GM12878 (cell line): ENCODE measurements around the gene SATB1. TPM values are rescaled to one million over a fixed set of nuclear protein-coding genes. Genes with fewer than 3 reads are reported as not detected.

Experiments used
- ATAC-seq: fragments of 200-7000 bp; cut with Tn5 transposase; 3 replicates; pipeline ENCODE4 v1.9.1; 2020; ENCODE audit warnings: mild to moderate bottlenecking, moderate library complexity
- BruUV-seq: library from RNA; stranded (reverse); fragments of 400-500 nt; replicated peaks from 2 replicates; lab custom pipeline; 2021; lab: Mats Ljungman, UMichigan
- CTCF ChIA-PET: fragments of 300-600 bp; sonication (Branson Sonifier 250); formaldehyde crosslinking; extraction: SDS; loops from one replicate; lab custom pipeline; 2021; ENCODE audit warnings: inconsistent platforms; lab: Yijun Ruan, JAX
- POLR2A ChIA-PET: fragments of 350-600 bp; formaldehyde crosslinking; extraction: SDS; loops from one replicate; lab custom pipeline; 2021; ENCODE audit warnings: inconsistent platforms; lab: Charles Lee
- RAD21 ChIA-PET: fragments of 300-600 bp; sonication (Branson Sonifier 250); formaldehyde crosslinking; loops from one replicate; lab custom pipeline; 2023; ENCODE audit warnings: antibody characterized with exemption; ENCODE audit not compliant: unreplicated experiment; lab: Charles Lee
- SMC1A ChIA-PET: fragments of 300-600 bp; sonication (Branson Sonifier 250); formaldehyde crosslinking; loops from one replicate; lab custom pipeline; 2023; ENCODE audit not compliant: unreplicated experiment, uncharacterized antibody; lab: Charles Lee
- DNase-seq: peaks from one replicate; pipeline ENCODE4 v3.0.0-alpha.2; 2011; ENCODE audit warnings: low read depth, low spot score
- FAIRE-seq: peaks from 3 replicates; lab custom pipeline; 2011; peaks lifted over from hg19 to GRCh38; lab: Jason Lieb, UNC
- H2AFZ ChIP-seq: 2 replicates; pipeline ENCODE4 v1.6.0; 2011; ENCODE audit warnings: low read depth, low read length, control low read depth; ENCODE audit not compliant: control insufficient read depth
- H3K27ac ChIP-seq: 2 replicates; pipeline ENCODE4 v1.5.1; 2011; ENCODE audit warnings: control low read depth; ENCODE audit not compliant: control insufficient read depth, insufficient read depth
- H3K27me3 ChIP-seq, 2 experiments: replicated peaks in 1 of 2; 2 replicates each; pipeline versions ENCODE4 v1.6.0 to v1.6.1; 2011; ENCODE audit warnings: low read length in 1 of 2; ENCODE audit not compliant: control insufficient read depth in 2 of 2, insufficient read depth in 2 of 2
- H3K36me3 ChIP-seq, 2 experiments: 2 replicates each; pipeline ENCODE4 v1.5.1; 2011; ENCODE audit warnings: low read length in 1 of 2; ENCODE audit not compliant: control insufficient read depth in 2 of 2, insufficient read depth in 2 of 2
- H3K4me1 ChIP-seq: 2 replicates; pipeline ENCODE4 v1.6.1; 2011; ENCODE audit warnings: mild to moderate bottlenecking, low read length, moderate library complexity, mixed read lengths; ENCODE audit not compliant: control insufficient read depth, insufficient read depth
- H3K4me2 ChIP-seq: 2 replicates; pipeline ENCODE4 v1.6.0; 2011; ENCODE audit warnings: control low read depth; ENCODE audit not compliant: control insufficient read depth, insufficient read depth
- H3K4me3 ChIP-seq: fragments of 200-600 bp; sonication (generic); 2 replicates; pipeline ENCODE4 v1.5.1; 2016
- H3K79me2 ChIP-seq: 2 replicates; pipeline ENCODE4 v1.6.0; 2011; ENCODE audit warnings: low read length; ENCODE audit not compliant: control insufficient read depth, insufficient read depth
- H3K9ac ChIP-seq: 2 replicates; pipeline ENCODE4 v1.8.0; 2011; ENCODE audit warnings: low read length, control low read depth, mixed read lengths; ENCODE audit not compliant: control insufficient read depth, insufficient read depth
- H3K9me3 ChIP-seq: replicated peaks from 3 replicates; pipeline ENCODE4 v1.5.1; 2011; ENCODE audit warnings: mild to moderate bottlenecking, low read length; ENCODE audit not compliant: control insufficient read depth, insufficient read depth
- H4K20me1 ChIP-seq: 2 replicates; pipeline ENCODE4 v1.6.0; 2011; ENCODE audit not compliant: control insufficient read depth, insufficient read depth
- CBFB ChIP-seq: IDR thresholded peaks from 2 replicates; pipeline ENCODE4 v1.6.1; 2016; ENCODE audit warnings: antibody characterized with exemption, low read depth
- ETV6 ChIP-seq, 2 experiments: fragments of 450-650 bp in 1 of 2; IDR thresholded peaks in 1 of 2; conservative IDR thresholded peaks in 1 of 2; 2 replicates each; pipeline ENCODE4 v1.6.1; 2014; ENCODE audit warnings: antibody characterized with exemption in 1 of 2, borderline replicate concordance in 1 of 2, low read depth in 1 of 2, mild to moderate bottlenecking in 1 of 2, moderate library complexity in 1 of 2
- HCFC1 ChIP-seq: fragments of 150-350 bp; IDR thresholded peaks from 2 replicates; pipeline ENCODE4 v1.6.1; 2014; ENCODE audit warnings: low read length
- IKZF1 ChIP-seq: fragments of 450-650 bp; conservative IDR thresholded peaks from 2 replicates; pipeline ENCODE4 v1.6.1; 2017; ENCODE audit warnings: antibody characterized with exemption, mild to moderate bottlenecking
- MAX ChIP-seq: IDR thresholded peaks from 2 replicates; pipeline ENCODE4 v1.6.1; 2012; ENCODE audit warnings: low read depth, low read length, improper control_type of control experiment
- MYC ChIP-seq: IDR thresholded peaks from 2 replicates; pipeline ENCODE4 v1.6.1; 2011; ENCODE audit warnings: mild to moderate bottlenecking, low read length, moderate library complexity, inconsistent platforms; ENCODE audit not compliant: insufficient read depth, insufficient replicate concordance, insufficient read length, severe bottlenecking
- NFYA ChIP-seq: IDR thresholded peaks from 2 replicates; pipeline ENCODE4 v1.6.1; 2011; ENCODE audit warnings: low read depth, mild to moderate bottlenecking, low read length, improper control_type of control experiment, borderline replicate concordance
- PAX8 ChIP-seq: fragments of 450-650 bp; IDR thresholded peaks from 2 replicates; pipeline ENCODE4 v1.6.1; 2017; ENCODE audit warnings: mild to moderate bottlenecking, moderate library complexity
- POU2F2 ChIP-seq: IDR thresholded peaks from 3 replicates; pipeline ENCODE4 v1.6.1; 2011; ENCODE audit warnings: low read depth, mild to moderate bottlenecking, low read length, borderline replicate concordance
- RFX5 ChIP-seq: IDR thresholded peaks from 2 replicates; pipeline ENCODE4 v1.6.1; 2011; ENCODE audit warnings: low read depth, low read length, improper control_type of control experiment
- SKIL ChIP-seq: fragments of 450-650 bp; IDR thresholded peaks from 2 replicates; pipeline ENCODE4 v1.6.1; 2017; ENCODE audit warnings: mild to moderate bottlenecking, low read depth, inconsistent platforms; ENCODE audit not compliant: poor library complexity, severe bottlenecking
- ZBED1 ChIP-seq: IDR thresholded peaks from 2 replicates; pipeline ENCODE4 v1.6.1; 2016; ENCODE audit warnings: borderline replicate concordance
- ZNF24 ChIP-seq: fragments of 450-650 bp; IDR thresholded peaks from 2 replicates; pipeline ENCODE4 v1.6.1; 2017; ENCODE audit warnings: antibody characterized with exemption, mild to moderate bottlenecking
- in situ Hi-C: fragments of 300-500 bp; cut with MboI; formaldehyde crosslinking; loops from 9 replicates; pipeline ENCODE4 v1.14.3; 2018; ENCODE audit warnings: mixed read lengths
- intact Hi-C: fragments of 100-400 bp; cut with micrococcal nuclease; formaldehyde crosslinking; loops from one replicate; pipeline ENCODE4 v1.14.2; 2022; ENCODE audit not compliant: unreplicated experiment
- polyA plus RNA-seq, 11 experiments: library from polyadenylated mRNA; depleted of rRNA in 4 of 11; unstranded in 6 of 11; stranded (reverse) in 5 of 11; fragments of >200 nt; fragmentation: Nextera tagmentation in 4 of 11; fragmentation: Illumina TruSeq in 1 of 11; extraction: Ambion mirVana in 4 of 11; extraction: Trizol in 1 of 11; gene quantifications; 1 replicate in 1 of 11; 2 replicates in 10 of 11; pipeline versions ENCODE4 v1.2.1 to v1.2.3, GENCODE V29; 2011 to 2016; ENCODE audit warnings: inconsistent platforms in 2 of 11, missing spikeins in 2 of 11, low read depth in 1 of 11
- total RNA-seq, 4 experiments: library from RNA; depleted of rRNA in 3 of 4; stranded (reverse); fragments of >200 nt in 3 of 4; fragmentation: Illumina TruSeq in 1 of 4; extraction: Trizol in 1 of 4; gene quantifications; 2 replicates each; pipeline versions ENCODE4 v1.2.1 to v1.2.3, GENCODE V29; 2013 to 2021
- TF ChIP-seq, protein P1 (sequence below): fragments of 450-650 bp; formaldehyde crosslinking; IDR thresholded peaks from 2 replicates; pipeline ENCODE4 v1.4.0; 2020; ENCODE audit warnings: mild to moderate bottlenecking, moderate library complexity
- TF ChIP-seq, protein P2 (sequence below): IDR thresholded peaks from 2 replicates; pipeline ENCODE4 v1.6.1; 2011; ENCODE audit warnings: low read depth, mild to moderate bottlenecking, low read length, moderate library complexity, borderline replicate concordance; ENCODE audit errors: extremely low read depth

SATB1 gene
- total and polyA plus RNA-seq, 10 of the 15 experiments (the other 5 are each of a cell fraction or from before 2014, with no cell fraction given) = 0.01 to 0.72 (median 0.07) TPM; not detected in 4

- TF ChIP-seq, protein P1, sequence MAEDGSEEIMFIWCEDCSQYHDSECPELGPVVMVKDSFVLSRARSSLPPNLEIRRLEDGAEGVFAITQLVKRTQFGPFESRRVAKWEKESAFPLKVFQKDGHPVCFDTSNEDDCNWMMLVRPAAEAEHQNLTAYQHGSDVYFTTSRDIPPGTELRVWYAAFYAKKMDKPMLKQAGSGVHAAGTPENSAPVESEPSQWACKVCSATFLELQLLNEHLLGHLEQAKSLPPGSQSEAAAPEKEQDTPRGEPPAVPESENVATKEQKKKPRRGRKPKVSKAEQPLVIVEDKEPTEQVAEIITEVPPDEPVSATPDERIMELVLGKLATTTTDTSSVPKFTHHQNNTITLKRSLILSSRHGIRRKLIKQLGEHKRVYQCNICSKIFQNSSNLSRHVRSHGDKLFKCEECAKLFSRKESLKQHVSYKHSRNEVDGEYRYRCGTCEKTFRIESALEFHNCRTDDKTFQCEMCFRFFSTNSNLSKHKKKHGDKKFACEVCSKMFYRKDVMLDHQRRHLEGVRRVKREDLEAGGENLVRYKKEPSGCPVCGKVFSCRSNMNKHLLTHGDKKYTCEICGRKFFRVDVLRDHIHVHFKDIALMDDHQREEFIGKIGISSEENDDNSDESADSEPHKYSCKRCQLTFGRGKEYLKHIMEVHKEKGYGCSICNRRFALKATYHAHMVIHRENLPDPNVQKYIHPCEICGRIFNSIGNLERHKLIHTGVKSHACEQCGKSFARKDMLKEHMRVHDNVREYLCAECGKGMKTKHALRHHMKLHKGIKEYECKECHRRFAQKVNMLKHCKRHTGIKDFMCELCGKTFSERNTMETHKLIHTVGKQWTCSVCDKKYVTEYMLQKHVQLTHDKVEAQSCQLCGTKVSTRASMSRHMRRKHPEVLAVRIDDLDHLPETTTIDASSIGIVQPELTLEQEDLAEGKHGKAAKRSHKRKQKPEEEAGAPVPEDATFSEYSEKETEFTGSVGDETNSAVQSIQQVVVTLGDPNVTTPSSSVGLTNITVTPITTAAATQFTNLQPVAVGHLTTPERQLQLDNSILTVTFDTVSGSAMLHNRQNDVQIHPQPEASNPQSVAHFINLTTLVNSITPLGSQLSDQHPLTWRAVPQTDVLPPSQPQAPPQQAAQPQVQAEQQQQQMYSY (CRISPR knock-in tag) = no peak
- TF ChIP-seq MAX = no peak
These were observed 124.2 kb downstream of the SATB1 start (continued) for GRCh38 chr3:18300916-18301315.

DNA sequence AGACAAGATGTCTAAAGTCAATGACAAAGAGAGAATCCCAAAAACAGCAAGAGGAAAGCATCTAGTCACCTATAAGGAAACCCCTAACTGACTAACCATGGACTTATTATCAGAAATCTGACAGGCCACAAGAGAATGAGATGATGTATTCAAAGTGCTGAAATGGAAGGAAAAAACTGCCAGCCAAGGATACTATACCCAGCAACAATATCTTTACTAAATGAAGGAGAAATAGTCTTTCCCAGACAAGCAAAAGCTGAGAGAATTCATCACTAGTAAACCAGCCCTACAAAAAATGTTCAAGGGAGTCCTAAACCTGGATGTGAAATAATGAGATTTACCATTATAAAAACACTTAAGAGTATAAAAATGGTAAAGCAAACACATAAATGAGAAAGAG is 128.0 kb downstream of the SATB1 start:
- Histone ChIP-seq H3K4me1 (no peaks in the 10 kb centered on the region), H3K36me3 (no peaks in the 10 kb centered on the region), H3K79me2 (no peaks in the 10 kb centered on the region), H3K27me3 (no peaks in the 10 kb centered on the region), H3K4me3 (no peak overlapping the region), H3K27ac (no peak overlapping the region), H3K9me3 (no peaks in the 10 kb centered on the region), H4K20me1 (no peaks in the 10 kb centered on the region), H3K4me2 (no peak overlapping the region), H3K9ac (no peak overlapping the region), H2AFZ (no peak overlapping the region)
- ATAC-seq (no peak), FAIRE-seq (no peak), DNase-seq (no peak)
- intact Hi-C loops (loop anchor here (10.0 kb wide), 2 partner anchors 132 to 322 kb away; no protein-coding TSS in a partner anchor), in situ Hi-C loops (no loop called here)
- SMC1A ChIA-PET = no interaction called here
- no TSS peak for BruUV-seq
- RAD21 ChIA-PET = interaction anchor here (0.7 kb wide), 1 partner anchor 396 kb away, joined by 3 read pairs; no protein-coding TSS in a partner anchor
- CTCF ChIA-PET = interaction anchor here (1.2 to 1.3 kb wide), 2 partner anchors 11 to 403 kb away, joined by 3 to 4 read pairs; no protein-coding TSS in a partner anchor
- POLR2A ChIA-PET = interaction anchor here (0.7 kb wide), 1 partner anchor 371 kb away, joined by 4 read pairs; no protein-coding TSS in a partner anchor
- TF ChIP-seq PAX8 (no peak), HCFC1 (no peak), ZNF24 (no peak), NFYA (no peak), CBFB (no peak), SKIL (no peak), POU2F2 (no peak), IKZF1 (no peak), RFX5 (no peak), ETV6 (conservative IDR thresholded peaks at IDR 0.05 in 1 of 2, IDR thresholded peaks at IDR 0.05 in 1 of 2; ENCODE audit: borderline replicate concordance in 1 of 2, low read depth in 1 of 2) (no peak), ZBED1 (no peak), MYC (no peak)
- TF ChIP-seq, protein P2, sequence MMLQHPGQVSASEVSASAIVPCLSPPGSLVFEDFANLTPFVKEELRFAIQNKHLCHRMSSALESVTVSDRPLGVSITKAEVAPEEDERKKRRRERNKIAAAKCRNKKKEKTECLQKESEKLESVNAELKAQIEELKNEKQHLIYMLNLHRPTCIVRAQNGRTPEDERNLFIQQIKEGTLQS = no peak
